Neural cell (in vitro differentiated cells): ENCODE data around the gene PRKACB. TPM values are rescaled to one million over a fixed set of nuclear protein-coding genes. Genes with fewer than 3 reads are reported as not detected.
"Not testable (repeated sequence)": the region's sequence is repeated elsewhere in the genome, so short reads cannot be mapped to it uniquely, and the experiment has no call there.

Experiments used
- H2AFZ ChIP-seq: fragments of 200-600, 300-800 bp; sonication (generic), shearing (Covaris generic); 2 replicates; pipeline ENCODE4 v1.6.0; 2014; ENCODE audit warnings: low read depth, mild to moderate bottlenecking, antibody characterized with exemption, low read length, moderate library complexity
- H3F3A ChIP-seq: fragments of 200-600 bp; shearing (Covaris generic); 2 replicates; pipeline ENCODE4 v1.6.1; 2016; ENCODE audit warnings: mild to moderate bottlenecking, moderate library complexity, mixed read lengths, antibody characterized with exemption, low read length; ENCODE audit not compliant: insufficient read depth, poor library complexity, severe bottlenecking
- H3K27ac ChIP-seq: fragments of 200-600, 300-800 bp; sonication (generic), shearing (Covaris generic); 2 replicates; pipeline ENCODE4 v1.5.1; 2014; ENCODE audit warnings: mild to moderate bottlenecking, low read length, moderate library complexity
- H3K27me3 ChIP-seq: fragments of 300-800, 200-600 bp; sonication (generic), shearing (Covaris generic); 2 replicates; pipeline ENCODE4 v1.6.0; 2014; ENCODE audit warnings: mild to moderate bottlenecking, low read depth, low read length, moderate library complexity; ENCODE audit not compliant: insufficient read depth
- H3K36me3 ChIP-seq: fragments of 300-800, 200-600 bp; sonication (generic), shearing (Covaris generic); 2 replicates; pipeline ENCODE4 v1.5.1; 2014; ENCODE audit warnings: mild to moderate bottlenecking, antibody characterized with exemption, low read length, moderate library complexity; ENCODE audit not compliant: insufficient read depth
- H3K4me2 ChIP-seq: fragments of 300-800, 200-600 bp; sonication (generic), shearing (Covaris generic); 2 replicates; pipeline ENCODE4 v1.6.0; 2014; ENCODE audit warnings: mild to moderate bottlenecking, low read length
- H3K4me3 ChIP-seq: fragments of 300-800, 200-600 bp; sonication (generic), shearing (Covaris generic); 2 replicates; pipeline ENCODE4 v1.5.1; 2014; ENCODE audit warnings: mild to moderate bottlenecking, low read length, moderate library complexity
- H3K79me2 ChIP-seq: fragments of 200-600 bp; shearing (Covaris generic); replicated peaks from 2 replicates; pipeline ENCODE4 v1.6.0; 2014; ENCODE audit warnings: mild to moderate bottlenecking, low read length, moderate library complexity; ENCODE audit not compliant: insufficient read depth
- H3K9ac ChIP-seq: fragments of 300-800, 200-600 bp; sonication (generic), shearing (Covaris generic); 2 replicates; pipeline ENCODE4 v1.6.1; 2016; ENCODE audit warnings: mild to moderate bottlenecking, low read length, mixed read lengths
- H3K9me2 ChIP-seq: fragments of 200-600 bp; shearing (Covaris generic); 2 replicates; pipeline ENCODE4 v1.6.1; 2016; ENCODE audit warnings: mild to moderate bottlenecking, low read length, mixed read lengths; ENCODE audit not compliant: insufficient read depth
- H3K9me3 ChIP-seq: fragments of 200-600, 300-800 bp; sonication (generic), shearing (Covaris generic); 2 replicates; pipeline ENCODE4 v1.6.1; 2016; ENCODE audit warnings: mild to moderate bottlenecking, mixed run types, low read length, moderate library complexity, mixed read lengths
- H4K20me1 ChIP-seq: fragments of 200-600 bp; shearing (Covaris generic); 2 replicates; pipeline ENCODE4 v1.6.1; 2016; ENCODE audit warnings: mild to moderate bottlenecking, mixed run types; ENCODE audit not compliant: insufficient read depth
- EP300 ChIP-seq: fragments of 450-650 bp; conservative IDR thresholded peaks from 2 replicates; pipeline ENCODE4 v1.6.1; 2014; ENCODE audit warnings: antibody characterized with exemption, mild to moderate bottlenecking, moderate library complexity; ENCODE audit not compliant: poor library complexity, severe bottlenecking
- EZH2 ChIP-seq: fragments of 200-600, 300-800 bp; shearing (Covaris generic), sonication (generic); IDR thresholded peaks from 2 replicates; pipeline ENCODE4 v1.6.1; 2014; ENCODE audit warnings: antibody characterized with exemption, low read length, borderline replicate concordance, mild to moderate bottlenecking; ENCODE audit not compliant: insufficient read depth, poor library complexity, severe bottlenecking
- MXI1 ChIP-seq: fragments of 450-650 bp; conservative IDR thresholded peaks from 2 replicates; pipeline ENCODE4 v1.6.1; 2014; ENCODE audit warnings: antibody characterized with exemption, mild to moderate bottlenecking; ENCODE audit not compliant: poor library complexity, severe bottlenecking
- POLR2AphosphoS5 ChIP-seq: IDR thresholded peaks from 2 replicates; pipeline ENCODE4 v1.6.1; 2012
- RAD21 ChIP-seq: fragments of 450-650 bp; conservative IDR thresholded peaks from 2 replicates; pipeline ENCODE4 v1.6.1; 2014; ENCODE audit warnings: antibody characterized with exemption, mild to moderate bottlenecking, moderate library complexity
- SMC3 ChIP-seq: fragments of 450-650 bp; conservative IDR thresholded peaks from 2 replicates; pipeline ENCODE4 v1.6.1; 2014; ENCODE audit warnings: antibody characterized with exemption, mild to moderate bottlenecking, moderate library complexity; ENCODE audit not compliant: poor library complexity
- TAF1 ChIP-seq: IDR thresholded peaks from 2 replicates; pipeline ENCODE4 v1.6.1; 2012; ENCODE audit warnings: low read depth
- polyA plus RNA-seq: library from polyadenylated mRNA; depleted of rRNA; stranded (reverse); fragments of >200 nt; gene quantifications from 2 replicates; pipeline ENCODE4 v1.2.3, GENCODE V29; 2014
- TF ChIP-seq, protein P1 (sequence below): fragments of 450-650 bp; IDR thresholded peaks from 2 replicates; pipeline ENCODE4 v1.5.1; 2014; ENCODE audit warnings: antibody characterized with exemption, mild to moderate bottlenecking, moderate library complexity; ENCODE audit not compliant: poor library complexity, severe bottlenecking
- TF ChIP-seq, protein P2 (sequence below): IDR thresholded peaks from 2 replicates; pipeline ENCODE4 v1.6.1; 2012; ENCODE audit warnings: borderline replicate concordance

The PRKACB gene
- polyA plus RNA-seq, 1 donor from 2014 or later: 979 TPM

DNA sequence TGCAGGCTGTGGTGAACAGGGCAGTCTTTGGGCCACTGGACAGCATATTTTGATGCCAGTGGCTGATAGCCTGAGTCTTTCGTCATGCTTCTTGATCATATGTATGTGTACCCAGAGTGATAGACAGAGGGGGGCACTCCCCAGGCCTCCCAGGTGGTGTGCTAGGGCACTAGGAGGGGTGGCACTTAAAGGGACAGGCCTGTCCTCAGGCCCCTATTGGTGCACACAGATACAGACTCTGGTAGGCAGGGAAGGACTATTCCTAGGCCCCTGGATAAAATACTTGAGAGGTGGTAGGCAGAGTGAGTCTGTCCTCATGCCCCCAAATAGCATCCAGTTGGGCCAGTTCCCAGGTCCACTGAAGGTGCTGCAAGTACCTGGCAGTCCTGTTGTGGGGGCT lies 80.8 kb downstream of the PRKACB start:
- peaks cover 4% of the 10 kb centered on the region for H3F3A ChIP-seq
- H3K9me2 ChIP-seq: no peaks in the 10 kb centered on the region
- H3K27me3 ChIP-seq: no peaks in the 10 kb centered on the region
- peaks cover 40% of the 10 kb centered on the region for H3K79me2 ChIP-seq
- H3K27ac ChIP-seq: no peak overlapping the region
- no peak overlapping the region for H3K9ac ChIP-seq
- H3K4me2 ChIP-seq: no peak overlapping the region
- peaks cover 7% of the 10 kb centered on the region for H3K9me3 ChIP-seq
- no peak overlapping the region for H3K4me3 ChIP-seq
- no peaks in the 10 kb centered on the region for H4K20me1 ChIP-seq
- no peak overlapping the region for H2AFZ ChIP-seq
- TF ChIP-seq TAF1: no peak
- TF ChIP-seq, protein P1, sequence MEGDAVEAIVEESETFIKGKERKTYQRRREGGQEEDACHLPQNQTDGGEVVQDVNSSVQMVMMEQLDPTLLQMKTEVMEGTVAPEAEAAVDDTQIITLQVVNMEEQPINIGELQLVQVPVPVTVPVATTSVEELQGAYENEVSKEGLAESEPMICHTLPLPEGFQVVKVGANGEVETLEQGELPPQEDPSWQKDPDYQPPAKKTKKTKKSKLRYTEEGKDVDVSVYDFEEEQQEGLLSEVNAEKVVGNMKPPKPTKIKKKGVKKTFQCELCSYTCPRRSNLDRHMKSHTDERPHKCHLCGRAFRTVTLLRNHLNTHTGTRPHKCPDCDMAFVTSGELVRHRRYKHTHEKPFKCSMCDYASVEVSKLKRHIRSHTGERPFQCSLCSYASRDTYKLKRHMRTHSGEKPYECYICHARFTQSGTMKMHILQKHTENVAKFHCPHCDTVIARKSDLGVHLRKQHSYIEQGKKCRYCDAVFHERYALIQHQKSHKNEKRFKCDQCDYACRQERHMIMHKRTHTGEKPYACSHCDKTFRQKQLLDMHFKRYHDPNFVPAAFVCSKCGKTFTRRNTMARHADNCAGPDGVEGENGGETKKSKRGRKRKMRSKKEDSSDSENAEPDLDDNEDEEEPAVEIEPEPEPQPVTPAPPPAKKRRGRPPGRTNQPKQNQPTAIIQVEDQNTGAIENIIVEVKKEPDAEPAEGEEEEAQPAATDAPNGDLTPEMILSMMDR: no peak
- TF ChIP-seq, protein P2, sequence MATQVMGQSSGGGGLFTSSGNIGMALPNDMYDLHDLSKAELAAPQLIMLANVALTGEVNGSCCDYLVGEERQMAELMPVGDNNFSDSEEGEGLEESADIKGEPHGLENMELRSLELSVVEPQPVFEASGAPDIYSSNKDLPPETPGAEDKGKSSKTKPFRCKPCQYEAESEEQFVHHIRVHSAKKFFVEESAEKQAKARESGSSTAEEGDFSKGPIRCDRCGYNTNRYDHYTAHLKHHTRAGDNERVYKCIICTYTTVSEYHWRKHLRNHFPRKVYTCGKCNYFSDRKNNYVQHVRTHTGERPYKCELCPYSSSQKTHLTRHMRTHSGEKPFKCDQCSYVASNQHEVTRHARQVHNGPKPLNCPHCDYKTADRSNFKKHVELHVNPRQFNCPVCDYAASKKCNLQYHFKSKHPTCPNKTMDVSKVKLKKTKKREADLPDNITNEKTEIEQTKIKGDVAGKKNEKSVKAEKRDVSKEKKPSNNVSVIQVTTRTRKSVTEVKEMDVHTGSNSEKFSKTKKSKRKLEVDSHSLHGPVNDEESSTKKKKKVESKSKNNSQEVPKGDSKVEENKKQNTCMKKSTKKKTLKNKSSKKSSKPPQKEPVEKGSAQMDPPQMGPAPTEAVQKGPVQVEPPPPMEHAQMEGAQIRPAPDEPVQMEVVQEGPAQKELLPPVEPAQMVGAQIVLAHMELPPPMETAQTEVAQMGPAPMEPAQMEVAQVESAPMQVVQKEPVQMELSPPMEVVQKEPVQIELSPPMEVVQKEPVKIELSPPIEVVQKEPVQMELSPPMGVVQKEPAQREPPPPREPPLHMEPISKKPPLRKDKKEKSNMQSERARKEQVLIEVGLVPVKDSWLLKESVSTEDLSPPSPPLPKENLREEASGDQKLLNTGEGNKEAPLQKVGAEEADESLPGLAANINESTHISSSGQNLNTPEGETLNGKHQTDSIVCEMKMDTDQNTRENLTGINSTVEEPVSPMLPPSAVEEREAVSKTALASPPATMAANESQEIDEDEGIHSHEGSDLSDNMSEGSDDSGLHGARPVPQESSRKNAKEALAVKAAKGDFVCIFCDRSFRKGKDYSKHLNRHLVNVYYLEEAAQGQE: no peak
- TF ChIP-seq EZH2: no peak
- no peak for TF ChIP-seq EP300
- TF ChIP-seq MXI1: no peak
- no peak for TF ChIP-seq RAD21
- no peak for TF ChIP-seq SMC3
- TF ChIP-seq POLR2AphosphoS5: no peak
- H3K36me3 ChIP-seq: peaks cover 19% of the 10 kb centered on the region

DNA sequence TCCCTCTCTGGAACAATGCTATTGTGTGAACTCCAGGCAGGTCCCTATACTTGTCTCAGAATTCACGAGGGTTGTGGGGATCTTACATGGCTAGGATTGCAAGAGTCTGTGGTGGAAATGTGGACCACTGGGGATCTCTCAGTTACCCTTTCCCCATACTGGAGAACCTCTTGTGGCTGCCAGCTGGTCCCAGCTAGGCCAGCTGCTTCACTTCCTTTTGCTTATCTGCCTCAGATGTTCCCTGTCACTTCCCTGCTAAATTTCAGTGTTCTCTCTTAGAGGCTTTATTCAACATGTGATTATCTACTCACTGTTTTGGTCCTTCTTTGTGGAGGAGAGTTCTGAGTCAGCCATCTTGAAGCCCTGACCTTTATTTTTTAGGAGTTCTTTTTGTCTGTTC lies 81.6 kb downstream of the PRKACB start:
- Histone ChIP-seq H3K4me2 (no peak overlapping the region), H3K9me2 (no peaks in the 10 kb centered on the region), H3K27me3 (no peaks in the 10 kb centered on the region), H3F3A (peaks cover 4% of the 10 kb centered on the region), H3K79me2 (peaks cover 34% of the 10 kb centered on the region), H3K27ac (no peak overlapping the region), H3K4me3 (no peak overlapping the region), H4K20me1 (no peaks in the 10 kb centered on the region), H3K9me3 (peaks cover 2% of the 10 kb centered on the region), H2AFZ (no peak overlapping the region), H3K36me3 (peaks cover 19% of the 10 kb centered on the region), H3K9ac (no peak overlapping the region)
- no peak for TF ChIP-seq SMC3
- TF ChIP-seq POLR2AphosphoS5: no peak
- TF ChIP-seq TAF1: no peak
- TF ChIP-seq, protein P1: no peak
- TF ChIP-seq MXI1: no peak
- TF ChIP-seq RAD21: no peak
- no peak for TF ChIP-seq EZH2
- TF ChIP-seq EP300: no peak
- TF ChIP-seq, protein P2: no peak

DNA sequence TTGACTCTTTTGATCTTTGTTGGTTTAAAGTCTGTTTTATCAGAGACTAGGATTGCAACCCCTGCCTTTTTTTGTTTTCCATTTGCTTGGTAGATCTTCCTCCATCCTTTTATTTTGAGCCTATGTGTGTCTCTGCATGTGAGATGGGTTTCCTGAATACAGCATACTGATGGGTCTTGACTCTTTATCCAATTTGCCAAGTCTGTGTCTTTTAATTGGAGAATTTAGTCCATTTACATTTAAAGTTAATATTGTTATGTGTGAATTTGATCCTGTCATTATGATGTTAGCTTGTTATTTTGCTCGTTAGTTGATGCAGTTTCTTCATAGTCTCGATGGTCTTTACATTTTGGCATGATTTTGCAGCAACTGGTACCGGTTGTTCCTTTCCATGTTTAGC lies 88.6 kb downstream of the PRKACB start:
- not testable (repeated sequence) for H3K27me3 ChIP-seq, H3K4me3 ChIP-seq, H3K9me2 ChIP-seq, H3K9me3 ChIP-seq, H3K9ac ChIP-seq, H3K27ac ChIP-seq, H3F3A ChIP-seq, H2AFZ ChIP-seq, H3K4me2 ChIP-seq, H4K20me1 ChIP-seq, H3K79me2 ChIP-seq
- H3K36me3 ChIP-seq: peaks cover 16% of the 10 kb centered on the region
